ENCODE data around the gene COMMD1. TPM values are rescaled to one million over a fixed set of nuclear protein-coding genes. Genes with fewer than 3 reads are reported as not detected.

Gene COMMD1
- total and polyA plus RNA-seq, 10 donors, result 23.9 to 40.1 (median 35.0) TPM

DNA sequence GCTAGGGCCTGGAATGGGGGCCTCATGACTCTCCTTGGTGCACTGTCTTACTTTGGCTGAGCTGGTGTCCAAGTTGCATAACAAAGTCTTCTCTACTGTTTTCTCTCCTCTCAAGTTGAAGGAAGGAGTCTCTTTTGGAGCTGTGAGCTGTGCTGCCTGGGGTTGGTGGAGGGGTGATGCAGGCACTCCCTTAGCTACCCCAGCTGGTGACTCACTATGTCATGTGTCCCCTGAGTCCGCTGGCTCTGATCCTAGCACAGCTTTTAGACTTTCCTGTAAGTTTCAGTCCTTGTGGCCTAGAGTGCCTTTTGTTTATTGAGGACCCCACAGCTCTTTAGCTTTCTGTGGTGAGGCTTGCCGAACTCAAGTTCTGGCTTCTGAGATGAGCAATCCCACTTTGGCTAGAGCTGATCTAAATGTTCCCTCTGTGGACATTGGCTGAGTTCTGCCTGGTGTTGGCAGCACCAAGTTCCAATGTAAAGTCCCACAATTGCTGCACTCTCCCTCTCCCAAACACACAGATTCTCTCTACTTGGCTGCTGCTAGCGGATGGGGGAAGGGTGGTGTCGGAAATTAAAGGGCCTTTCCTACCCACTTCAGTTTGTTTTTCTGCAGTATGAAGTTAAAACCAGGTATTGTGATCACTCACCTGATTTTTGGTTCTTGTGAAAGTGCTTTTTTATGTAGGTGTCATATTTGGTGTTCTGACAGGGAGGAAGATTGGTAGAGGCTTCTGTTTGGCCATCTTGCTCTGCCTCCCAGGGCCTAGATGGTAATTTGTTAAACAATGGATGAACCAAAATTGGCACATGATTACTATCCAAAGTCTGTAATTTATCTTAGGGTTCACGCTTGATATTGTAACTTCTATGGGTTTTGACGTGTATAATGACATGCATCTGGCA is 83.2 kb downstream of the COMMD1 start:
- DNase-seq, result no peak
- Histone ChIP-seq H3K27me3 (replicated peaks in 1 of 7) (no peaks in the 10 kb centered on the region), H3K4me3 (no peak overlapping the region), H3K4me1 (peaks cover 0 to 7% (median under 1%) of the 10 kb centered on the region in 6 donors), H3K36me3 (no peaks in the 10 kb centered on the region), H3K27ac (no peak overlapping the region), H3K9me3 (no peaks in the 10 kb centered on the region)
- intact Hi-C loops (cut with DNase I; ENCODE audit: low total_unique reads), result no loop called here
- TF ChIP-seq CTCF (IDR thresholded peaks at IDR 0.05 in 8 of 11, conservative IDR thresholded peaks at IDR 0.05 in 3 of 11), result no peak
- TF ChIP-seq POLR2A (IDR thresholded peaks at IDR 0.05), result no peak
- no peak for TF ChIP-seq POLR2AphosphoS5 (IDR thresholded peaks at IDR 0.05)
- WGBS, 5 donors, result 88 to 97% (median 96%) methylated on average over 6 of the region's 6 CpGs

DNA sequence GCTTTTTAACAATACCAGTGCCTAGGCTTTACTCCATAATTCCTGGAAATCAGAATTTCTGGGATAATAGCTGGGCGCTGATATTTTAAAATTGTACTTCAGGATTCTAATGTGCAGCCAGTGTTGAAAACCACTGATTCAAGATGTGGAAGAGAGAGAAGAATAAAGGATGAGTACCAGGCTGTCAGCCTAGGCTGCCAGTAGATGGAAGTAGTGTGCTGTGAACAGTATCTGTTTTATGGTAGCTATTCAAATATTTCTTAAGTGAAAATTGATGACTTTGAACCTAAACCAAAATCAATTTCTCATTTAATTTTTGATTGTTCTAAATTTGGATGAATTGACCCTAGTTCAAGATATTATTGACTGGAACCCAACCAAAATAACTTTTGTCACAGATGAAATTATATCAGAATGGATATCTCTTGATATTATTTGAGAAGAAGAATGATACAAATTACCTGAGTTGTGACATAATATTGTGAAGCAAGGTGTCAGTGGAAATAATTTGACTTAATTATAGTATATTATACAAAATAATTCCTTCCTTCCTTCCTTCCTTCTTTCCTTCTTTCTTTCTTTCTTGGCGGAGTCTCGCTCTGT is 88.0 kb downstream of the COMMD1 start:
- Histone ChIP-seq H3K4me1 (peaks cover 0 to 25% (median 6%) of the 10 kb centered on the region in 6 donors), H3K9me3 (no peaks in the 10 kb centered on the region), H3K27me3 (replicated peaks in 1 of 7) (no peaks in the 10 kb centered on the region), H3K36me3 (no peaks in the 10 kb centered on the region), H3K27ac (no peak overlapping the region), H3K4me3 (no peak overlapping the region)
- no peak for DNase-seq
- 48 to 73% (median 56%) methylated on average over 3 of the region's 3 CpGs for WGBS, 5 donors
- TF ChIP-seq CTCF (IDR thresholded peaks at IDR 0.05 in 8 of 11, conservative IDR thresholded peaks at IDR 0.05 in 3 of 11) (peak in 10 of 11 experiments; percentile 29 to 68 (median 54)), POLR2A (IDR thresholded peaks at IDR 0.05) (no peak)
- intact Hi-C loops (cut with DNase I; ENCODE audit: low total_unique reads), result loop anchor here (5.0 kb wide), 1 partner anchor 419 kb away; no protein-coding TSS in a partner anchor

- Histone ChIP-seq H3K36me3 (no peaks in the 10 kb centered on the region), H3K4me1 (peaks cover 0 to 25% (median 6%) of the 10 kb centered on the region in 6 donors), H3K27me3 (replicated peaks in 1 of 7) (no peaks in the 10 kb centered on the region), H3K4me3 (no peak overlapping the region), H3K9me3 (no peaks in the 10 kb centered on the region), H3K27ac (no peak overlapping the region)
- TF ChIP-seq CTCF (IDR thresholded peaks at IDR 0.05 in 8 of 11, conservative IDR thresholded peaks at IDR 0.05 in 3 of 11), result no peak
- TF ChIP-seq POLR2AphosphoS5 (IDR thresholded peaks at IDR 0.05), result no peak
- WGBS, 5 donors, result 90 to 100% (median 96%) methylated on average over 1 of the region's 1 CpG
- intact Hi-C loops (cut with DNase I; ENCODE audit: low total_unique reads), result loop anchor here (5.0 kb wide), 1 partner anchor 418 kb away; no protein-coding TSS in a partner anchor
- DNase-seq, result no peak
These were observed 89.1 kb downstream of the COMMD1 start for GRCh38 chr2:61994531-61994930.

DNA sequence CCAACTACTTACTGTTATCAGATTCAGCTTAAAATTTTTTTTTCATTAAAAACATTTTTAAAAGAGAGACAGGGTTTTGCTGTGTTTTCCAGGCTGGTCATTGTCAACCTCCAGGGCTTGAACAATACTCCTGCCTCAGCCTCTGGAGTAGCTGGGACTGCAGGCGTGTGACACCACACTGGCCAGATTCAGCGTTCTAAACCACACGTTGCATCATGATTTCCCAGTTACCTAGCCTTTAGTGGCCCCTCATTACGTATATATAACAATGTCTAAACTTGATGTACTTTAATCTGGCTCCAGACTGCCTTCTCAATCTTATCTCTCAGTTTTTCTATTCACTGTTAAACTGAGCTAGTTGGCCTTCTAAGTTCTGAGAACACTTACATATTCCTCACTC is 89.6 kb downstream of the COMMD1 start:
- H3K36me3 ChIP-seq, result no peaks in the 10 kb centered on the region
- H3K4me3 ChIP-seq, result no peak overlapping the region
- intact Hi-C loops (cut with DNase I; ENCODE audit: low total_unique reads), result no loop called here
- H3K27ac ChIP-seq, result no peak overlapping the region
- WGBS, 5 donors, result 46 to 81% (median 63%) methylated on average over 4 of the region's 4 CpGs
- H3K4me1 ChIP-seq, result peaks cover 0 to 25% (median 6%) of the 10 kb centered on the region in 6 donors
- H3K9me3 ChIP-seq, result no peaks in the 10 kb centered on the region
- H3K27me3 ChIP-seq (replicated peaks in 1 of 7), result no peaks in the 10 kb centered on the region
- TF ChIP-seq CTCF (IDR thresholded peaks at IDR 0.05 in 8 of 11, conservative IDR thresholded peaks at IDR 0.05 in 3 of 11), result no peak
- TF ChIP-seq POLR2A (IDR thresholded peaks at IDR 0.05), result no peak
- TF ChIP-seq POLR2AphosphoS5 (IDR thresholded peaks at IDR 0.05), result no peak
- no peak for DNase-seq
